HG02678 (cell line): ENCODE data around the gene ERFL.

Source experiments
- ATAC-seq: cut with Tn5 transposase; IDR thresholded peaks from one replicate; pipeline ENCODE4 v1.9.1; 2021; ENCODE audit warnings: mild to moderate bottlenecking, moderate library complexity; ENCODE audit not compliant: unreplicated experiment

The ERFL gene

DNA sequence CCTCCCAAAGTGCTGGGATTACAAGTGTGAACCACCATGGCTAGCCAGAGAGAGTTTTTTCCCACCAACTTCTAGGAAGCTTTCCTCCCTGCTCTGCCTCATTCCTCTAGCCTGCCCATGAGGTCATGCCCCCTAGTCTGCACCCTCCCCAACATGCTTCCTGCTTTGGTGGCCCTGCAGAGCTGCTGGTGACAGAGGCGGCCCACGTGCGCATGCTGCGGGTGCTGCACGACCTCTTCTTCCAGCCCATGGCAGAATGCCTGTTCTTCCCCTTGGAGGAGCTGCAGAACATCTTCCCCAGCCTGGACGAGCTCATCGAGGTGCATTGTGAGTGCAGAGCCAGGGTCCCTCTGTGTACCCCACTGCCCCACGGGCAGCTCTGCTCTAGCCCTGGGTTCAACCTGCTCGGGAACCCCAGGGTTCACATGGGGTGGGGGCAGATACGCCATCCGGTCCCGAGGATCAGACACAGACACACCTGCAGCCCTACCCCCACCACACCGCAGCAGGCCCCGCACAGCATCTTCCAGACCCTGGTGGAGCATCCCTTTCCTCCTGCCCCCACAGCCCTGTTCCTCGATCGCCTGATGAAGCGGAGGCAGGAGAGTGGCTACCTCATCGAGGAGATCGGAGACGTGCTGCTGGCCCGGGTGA is 26.4 kb downstream of the ERFL start:
- ATAC-seq: no peak

DNA sequence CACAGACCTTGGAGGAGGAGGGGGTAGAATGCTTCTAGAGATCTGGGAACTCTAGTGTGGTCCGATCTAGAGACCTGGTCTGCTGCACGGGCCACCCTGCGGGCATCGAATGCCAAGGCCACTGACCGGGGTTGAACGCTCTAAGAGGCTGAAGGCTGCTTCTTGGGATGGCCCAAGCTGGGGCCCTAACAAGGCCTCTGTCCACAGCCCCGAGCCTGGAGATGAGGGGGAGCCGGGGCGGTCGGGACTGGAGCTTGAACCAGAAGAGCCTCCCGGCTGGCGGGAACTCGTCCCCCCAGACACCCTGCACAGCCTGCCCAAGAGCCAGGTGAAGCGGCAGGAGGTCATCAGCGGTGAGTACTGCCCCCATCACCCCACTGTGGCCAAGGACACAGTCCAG is 30.0 kb downstream of the ERFL start:
- no peak for ATAC-seq

DNA sequence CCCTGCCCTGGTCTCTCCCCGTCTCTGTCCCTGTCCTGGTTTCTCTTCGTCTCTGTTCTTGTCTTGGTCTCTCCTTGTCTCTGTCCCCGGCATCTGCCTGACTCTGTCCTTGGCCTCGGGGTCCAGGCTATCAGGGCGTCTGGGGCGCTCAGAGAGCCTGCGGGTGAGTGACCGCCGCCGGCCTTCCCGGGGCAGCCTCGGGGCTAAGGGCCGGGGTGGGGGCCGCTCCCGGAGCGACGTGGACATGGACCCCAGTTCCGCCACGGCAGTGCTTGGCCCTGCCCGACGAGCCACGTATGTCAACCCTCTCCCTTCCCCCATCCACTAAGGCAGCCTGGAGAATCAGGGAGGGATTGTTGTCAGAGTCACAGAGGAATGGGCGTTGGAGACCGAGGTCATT is 30.4 kb downstream of the ERFL start:
- no peak for ATAC-seq

DNA sequence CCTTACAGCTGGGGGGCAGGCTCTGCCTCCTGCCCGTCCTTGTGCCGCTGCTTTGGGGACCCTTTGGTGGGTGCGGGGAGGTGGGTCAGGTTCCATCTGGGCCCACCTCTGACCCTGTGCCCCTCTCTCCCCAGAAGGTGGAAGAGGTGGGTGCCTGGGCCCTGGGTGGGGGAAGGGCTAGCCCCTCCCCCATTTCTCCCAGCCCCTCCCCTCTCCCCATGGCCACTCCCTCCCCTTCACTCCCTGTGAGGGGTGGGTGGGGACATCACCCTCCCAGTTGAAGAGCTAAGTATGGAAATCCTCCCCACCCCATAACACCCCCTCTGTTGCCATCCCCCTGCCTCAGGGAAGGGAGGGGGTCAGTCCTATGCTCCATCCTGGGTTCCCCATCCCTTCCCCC is 31.1 kb downstream of the ERFL start:
- ATAC-seq: no peak

DNA sequence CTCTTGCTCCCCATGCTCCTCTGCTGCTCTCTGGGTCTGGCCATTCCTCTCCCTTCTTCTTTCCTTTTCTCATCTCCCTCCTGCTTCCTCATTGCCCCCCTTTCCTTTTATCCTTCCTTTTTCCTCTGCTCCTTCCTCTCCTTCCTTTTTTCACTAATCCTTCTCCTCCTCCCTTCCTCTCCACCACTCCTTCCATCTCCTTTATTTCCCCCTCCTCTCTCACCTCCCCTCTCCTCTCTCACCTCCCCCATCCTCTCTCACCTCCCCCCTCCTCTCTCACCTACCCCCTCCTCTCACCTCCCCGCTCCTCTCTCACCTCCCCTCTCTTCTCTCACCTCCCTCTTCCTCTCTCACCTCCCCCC is 31.7 kb downstream of the ERFL start:
- no peak for ATAC-seq

DNA sequence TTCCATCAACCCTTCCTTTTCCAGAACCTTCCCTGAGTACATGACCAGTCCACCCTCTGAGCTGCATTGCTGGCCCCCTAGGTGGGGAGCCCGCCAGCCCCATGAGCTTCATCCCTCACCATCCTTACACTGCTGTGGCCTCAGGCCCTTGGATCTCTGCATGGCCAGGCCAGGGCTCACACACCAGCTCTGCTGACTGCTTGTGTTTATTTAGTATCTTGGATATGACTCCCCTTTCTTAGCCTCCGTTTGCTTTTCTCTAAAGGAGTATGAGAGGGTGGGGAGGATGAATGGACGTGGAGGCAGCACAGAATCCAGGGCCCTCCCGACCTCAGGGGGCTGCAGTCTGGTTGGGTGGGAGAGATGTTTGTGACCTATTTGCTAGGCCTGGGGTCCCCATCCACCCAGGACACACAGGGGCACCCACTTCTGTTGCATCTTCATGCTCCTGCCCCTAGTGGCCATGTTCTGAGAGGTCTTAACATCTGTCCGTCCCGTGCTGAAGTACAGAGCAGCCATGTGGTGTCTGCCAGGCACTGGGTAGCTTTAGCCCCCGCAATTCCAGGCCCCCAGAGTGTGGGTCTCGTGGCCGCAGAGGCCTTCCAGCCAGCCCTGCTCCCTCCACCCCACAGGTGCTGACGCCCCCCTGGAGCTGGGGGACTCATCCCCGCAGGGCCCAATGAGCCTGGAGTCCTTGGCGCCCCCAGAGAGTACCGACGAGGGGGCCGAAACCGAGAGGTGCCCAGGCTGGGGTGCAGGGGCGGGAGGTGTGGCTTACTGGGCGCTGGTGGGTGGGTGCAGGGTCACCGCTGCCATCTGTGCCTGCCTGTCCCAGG is 32.3 kb downstream of the ERFL start:
- ATAC-seq: no peak

DNA sequence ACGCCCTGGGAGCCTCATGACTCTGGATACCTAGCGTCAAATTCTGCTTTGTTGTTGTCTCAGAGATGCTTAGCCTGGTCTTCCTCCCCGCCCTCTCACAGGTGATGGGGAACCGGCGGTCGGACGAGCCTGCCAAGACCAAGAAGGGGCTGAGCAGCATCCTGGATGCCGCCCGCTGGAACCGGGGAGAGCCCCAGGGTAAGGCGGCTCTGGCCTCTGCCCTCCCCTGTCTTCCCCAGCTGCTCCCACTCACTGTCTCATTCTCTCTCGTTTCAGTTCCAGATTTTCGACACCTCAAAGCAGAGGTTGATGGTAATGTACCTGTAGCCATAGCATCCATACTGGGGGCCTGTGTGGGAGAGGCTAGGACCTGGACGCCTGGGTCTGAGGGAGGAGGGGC is 33.9 kb downstream of the ERFL start:
- ATAC-seq: no peak

DNA sequence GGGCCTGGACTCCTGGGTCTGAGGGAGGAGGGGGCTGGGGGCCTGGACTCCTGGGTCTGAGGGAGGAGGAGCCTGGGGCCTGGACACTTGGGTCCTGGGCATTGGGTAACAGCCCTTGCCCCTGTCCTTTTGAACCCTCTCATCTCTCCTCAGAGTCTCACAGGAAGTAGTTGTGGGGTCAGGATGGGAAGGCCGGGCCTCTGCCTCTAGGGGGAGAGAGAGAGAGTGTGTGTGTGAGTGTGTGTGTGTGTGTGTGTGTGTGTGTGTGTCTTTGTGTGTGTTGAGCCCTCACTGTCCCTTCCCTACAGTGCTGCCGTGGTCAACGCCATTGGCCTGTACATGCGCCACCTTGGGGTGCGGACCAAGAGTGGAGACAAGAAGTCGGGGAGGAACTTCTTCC is 34.4 kb downstream of the ERFL start:
- no peak for ATAC-seq

DNA sequence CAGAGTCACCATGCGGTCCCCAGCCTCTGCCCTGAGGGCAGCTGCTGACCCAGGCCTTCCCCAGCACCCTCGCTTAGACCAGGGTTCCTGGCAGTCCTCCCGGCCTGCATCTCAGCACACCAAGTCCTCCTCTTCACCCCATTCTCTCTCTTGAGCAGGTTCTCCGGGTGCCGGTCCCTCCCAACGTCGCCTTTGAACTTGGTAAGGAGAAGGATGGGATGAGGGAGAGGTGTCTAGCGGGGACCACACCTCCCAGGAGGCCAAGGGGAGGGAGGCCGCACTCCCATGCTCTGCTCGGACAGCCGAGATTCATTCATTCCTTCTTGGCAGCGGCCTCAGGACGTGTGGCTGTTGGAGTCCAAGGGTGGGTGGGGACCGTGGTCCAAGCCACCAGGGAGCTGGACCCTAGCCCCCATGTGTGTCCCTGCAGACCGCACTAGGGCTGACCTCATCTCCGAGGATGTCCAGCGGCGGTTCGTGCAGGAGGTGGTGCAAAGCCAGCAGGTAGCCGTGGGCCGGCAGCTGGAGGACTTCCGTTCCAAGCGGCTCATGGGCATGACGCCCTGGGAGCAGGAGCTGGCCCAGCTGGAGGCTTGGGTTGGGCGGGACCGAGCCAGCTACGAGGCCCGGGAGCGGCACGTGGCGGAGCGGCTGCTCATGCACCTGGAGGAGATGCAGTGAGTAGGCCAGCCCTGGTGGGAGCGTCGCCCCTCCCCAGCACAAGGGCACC is 35.9 kb downstream of the ERFL start:
- no peak for ATAC-seq

DNA sequence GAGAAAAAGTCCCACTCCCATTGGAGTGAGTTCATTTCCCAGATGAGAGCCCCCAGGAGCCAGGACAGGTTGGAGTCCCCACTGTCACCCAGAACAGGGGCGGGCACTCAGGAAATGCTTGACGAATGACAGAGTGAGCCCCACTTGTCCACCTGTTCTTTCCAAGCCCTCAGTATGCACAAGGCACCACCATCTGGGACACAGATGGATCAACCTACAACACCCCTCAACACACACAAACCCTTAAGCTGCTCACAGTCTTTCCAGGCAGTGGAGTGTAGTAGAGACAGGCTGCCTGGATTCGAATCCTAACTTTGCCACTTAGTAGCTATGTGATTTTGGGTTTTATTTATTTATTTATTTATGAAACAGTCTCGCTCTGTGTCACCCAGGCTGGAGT is 37.3 kb downstream of the ERFL start:
- no peak for ATAC-seq

DNA sequence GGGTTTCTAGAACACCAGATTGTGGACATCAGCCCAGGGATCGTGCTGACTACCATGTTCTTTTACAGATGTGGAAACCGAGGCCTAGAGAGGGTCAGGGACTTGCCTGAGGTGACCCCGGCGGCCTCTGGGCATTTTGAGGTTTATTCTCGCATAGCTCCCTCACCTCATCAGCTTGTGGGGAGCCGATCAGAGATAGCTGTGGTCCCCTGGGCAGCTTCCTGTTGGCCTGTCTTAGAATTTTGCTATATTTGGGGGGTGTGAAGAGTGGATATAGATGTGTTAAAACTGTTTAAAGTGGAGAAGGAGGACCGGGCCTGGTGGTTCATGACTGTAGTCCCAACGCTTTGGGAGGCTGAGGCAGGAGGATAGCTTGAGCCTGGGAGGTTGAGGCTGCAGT is 38.4 kb downstream of the ERFL start:
- no peak for ATAC-seq

DNA sequence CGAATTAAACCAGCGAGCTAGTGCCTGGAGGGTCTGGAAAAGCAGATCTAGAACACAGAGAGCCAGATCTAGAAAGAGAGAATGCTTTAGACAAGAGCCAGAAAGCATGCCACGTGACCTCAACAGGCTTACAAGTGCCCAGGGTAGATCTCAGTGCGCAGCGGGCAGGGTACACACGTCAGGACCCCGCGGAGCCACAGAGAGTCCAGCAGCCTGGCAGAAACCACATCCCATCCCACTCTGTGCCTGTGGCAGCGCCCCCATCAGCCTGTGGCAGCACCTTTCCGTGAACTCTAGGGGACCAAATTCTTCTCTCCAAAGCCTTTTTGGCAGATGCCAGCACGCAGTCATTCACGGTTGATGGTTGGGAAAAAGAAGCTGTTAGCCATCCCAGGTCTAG is 39.3 kb downstream of the ERFL start:
- ATAC-seq: no peak

DNA sequence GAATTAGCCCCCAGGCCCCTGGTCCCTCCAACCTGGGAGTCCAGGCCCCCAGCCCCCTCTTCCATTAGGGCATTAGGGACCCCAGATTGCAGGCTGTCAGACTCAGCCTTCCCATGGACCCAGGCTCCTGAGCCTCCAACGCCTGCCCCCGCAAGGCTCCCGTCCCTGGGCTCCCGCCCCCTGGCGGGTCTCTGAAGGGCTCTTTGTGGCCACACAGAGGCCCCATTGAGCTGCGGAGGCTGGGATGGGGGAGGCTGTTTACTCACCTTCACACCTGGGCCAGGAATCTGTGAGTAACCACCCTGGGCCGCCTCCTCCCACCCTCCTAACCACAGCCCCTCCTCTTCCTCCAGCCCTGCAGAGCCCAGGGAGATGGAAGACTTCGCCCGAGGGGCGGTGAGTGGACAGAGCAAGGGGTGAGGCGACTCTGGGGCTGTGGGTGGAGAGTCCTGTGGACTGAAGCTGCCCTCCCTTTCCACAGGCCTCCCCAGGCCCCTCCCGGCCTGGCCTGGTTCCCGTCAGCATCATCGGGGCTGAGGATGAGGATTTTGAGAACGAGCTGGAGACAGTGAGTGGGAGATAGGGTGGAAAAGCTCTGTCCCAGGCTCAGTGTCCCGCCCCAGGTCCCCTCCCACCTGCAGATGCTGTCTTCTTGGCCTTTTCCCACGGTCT is 40.4 kb downstream of the ERFL start:
- ATAC-seq: no peak

DNA sequence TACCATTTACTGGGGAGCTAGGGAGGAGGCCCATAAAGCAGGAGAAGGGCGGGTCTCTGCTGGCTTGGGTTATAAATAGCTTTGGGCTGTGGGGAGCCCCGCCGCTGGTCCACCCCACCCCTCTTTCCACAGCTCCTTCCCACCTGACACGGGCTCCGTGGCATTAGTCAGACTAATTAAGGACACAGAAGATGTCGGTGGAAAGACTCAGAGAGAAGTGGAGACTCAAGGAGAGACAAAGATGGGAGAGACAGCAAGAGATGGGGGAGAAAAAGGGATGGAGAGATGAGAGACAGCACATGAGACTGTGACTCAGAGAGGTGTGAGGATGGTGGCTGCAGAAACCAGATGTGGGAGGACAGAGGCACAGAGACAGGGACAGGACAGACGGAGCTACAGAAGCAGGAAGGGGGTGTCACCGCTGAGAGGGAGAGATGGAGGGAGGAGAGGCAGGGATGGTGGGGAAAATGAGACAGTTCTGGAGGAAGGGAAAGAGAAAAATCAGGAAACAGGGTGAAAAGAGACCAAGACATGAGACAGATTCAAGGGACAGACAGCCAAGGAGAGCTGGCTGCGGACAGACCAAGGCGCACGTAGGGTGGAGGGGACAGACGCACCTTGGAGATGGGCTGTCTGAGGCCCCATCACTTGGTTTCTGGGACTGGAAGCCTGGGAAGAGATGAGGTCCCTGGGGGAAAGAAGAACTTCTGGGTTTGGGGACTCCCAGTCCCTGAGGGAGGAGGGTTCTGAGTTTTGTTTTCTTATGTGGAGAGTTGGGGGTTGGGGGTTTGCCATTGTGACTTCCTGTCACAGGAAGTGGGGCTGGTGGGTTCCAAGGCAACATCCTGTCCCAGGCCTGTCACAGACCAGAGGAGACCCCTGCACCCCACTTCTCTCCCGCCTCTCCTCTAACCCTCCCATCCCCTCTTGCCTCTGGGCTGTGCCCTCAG is 41.2 kb downstream of the ERFL start:
- ATAC-seq: no peak

DNA sequence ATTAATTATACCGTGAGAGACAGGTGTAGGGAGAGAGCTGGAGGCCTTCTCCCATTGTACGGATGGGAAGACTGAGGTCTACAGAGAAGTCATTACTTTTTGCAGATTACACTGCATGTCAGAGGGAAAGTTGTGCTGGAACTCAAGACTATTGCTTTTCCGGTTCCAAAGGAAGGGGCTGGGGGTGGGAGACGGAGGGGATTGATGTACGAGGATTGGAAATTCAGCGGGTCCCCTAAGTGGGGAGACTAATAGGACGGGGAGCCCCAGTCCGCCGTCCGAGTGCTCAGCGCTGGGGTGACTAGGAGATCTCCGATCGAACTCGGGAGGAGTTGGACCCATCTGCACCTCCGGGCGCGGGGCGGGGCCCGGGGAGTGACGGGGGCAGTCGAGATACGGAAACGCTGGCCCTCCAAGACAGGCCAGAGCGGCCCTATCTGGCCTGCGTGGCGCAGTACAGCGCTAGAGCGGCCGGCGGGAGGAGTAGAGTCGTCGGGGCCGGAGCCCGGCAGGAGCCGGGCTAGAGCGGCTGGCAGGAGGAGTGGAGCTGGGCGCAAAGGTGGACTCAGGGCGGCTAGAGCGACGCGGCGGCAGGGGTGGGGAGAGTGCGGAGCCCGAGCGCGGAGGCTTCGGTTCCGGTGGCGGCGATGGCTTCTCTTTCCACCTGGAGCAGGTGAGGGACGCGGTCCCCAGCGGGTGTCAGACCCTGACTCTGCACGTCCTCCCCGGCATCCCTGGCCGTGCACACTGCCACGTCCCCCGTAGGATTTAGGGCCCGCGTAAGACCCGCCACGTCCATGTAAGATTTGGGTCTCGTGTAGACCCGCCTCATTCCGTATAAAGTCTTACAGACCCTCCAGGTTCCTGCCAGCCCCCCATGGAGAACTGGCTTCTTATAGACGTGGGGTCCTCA is 44.2 kb downstream of the ERFL start:
- peak; percentile 75 for ATAC-seq

DNA sequence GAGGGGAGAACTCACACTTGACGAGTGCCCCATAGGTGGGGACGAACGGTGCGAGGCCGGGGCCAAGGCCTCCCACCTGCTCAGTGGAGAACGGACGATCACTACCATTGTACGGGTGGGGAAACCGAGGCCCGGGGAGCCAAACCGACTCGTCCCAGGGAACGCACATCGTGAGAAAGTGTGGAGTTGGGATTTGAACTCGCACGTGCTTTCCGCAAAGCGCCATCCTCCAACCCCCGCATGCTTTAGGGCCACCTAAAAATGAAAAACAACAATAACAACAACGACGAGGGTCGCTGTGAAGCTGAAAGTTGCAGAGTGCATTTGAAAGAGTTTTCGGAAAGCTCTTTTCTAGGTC is 44.8 kb downstream of the ERFL start:
- no peak for ATAC-seq

DNA sequence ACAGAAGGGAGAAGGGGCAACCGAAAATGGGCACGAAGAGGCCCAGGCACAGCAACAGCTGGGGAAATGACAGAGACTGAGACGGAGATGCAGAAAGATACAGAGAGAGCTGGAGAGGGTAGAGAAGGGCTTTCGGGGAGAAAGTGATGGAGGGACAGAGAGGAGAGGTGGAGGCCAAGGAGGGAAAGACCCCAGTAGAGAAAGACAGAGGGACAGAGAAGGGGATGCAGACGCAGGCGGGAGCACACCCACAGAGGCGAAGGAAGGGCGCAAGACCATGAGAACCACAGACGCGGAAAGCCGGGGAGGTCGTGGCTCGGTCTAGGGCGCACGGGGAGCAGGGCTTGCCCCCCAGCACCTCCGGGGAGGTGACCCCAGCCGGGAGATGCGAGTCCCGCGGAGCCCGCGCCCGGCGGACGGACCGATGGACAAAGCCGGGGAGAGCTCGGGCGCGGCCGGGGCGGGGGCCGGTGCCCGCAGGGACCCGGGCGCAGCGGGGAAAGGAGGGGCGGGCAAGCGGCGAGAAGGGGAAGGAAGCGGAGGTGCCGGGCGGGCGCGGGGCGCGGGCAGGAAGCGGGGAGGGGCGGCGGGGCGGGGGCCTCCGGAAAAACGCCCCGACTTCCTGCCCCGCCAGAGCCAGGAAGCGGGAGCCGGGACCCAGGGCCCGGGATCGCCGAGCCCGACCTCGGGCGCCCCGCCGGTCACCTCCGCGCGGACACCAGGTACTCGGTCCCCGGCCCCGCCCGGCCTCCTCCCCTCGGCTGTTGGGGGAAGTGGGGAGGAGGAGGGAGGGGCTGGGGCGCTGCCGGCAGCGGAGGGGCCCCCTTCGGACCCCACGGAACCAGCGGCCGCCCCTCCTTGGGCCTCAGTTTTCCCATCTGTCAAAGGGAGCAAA is 45.4 kb downstream of the ERFL start, which contains the start of gene ARHGEF1:
Gene ARHGEF1 (plus strand): TSS at position 617 of the 895 bp plus-strand sequence. CDS start 4,899 bp downstream, outside the sequence.
- no peak for ATAC-seq

DNA sequence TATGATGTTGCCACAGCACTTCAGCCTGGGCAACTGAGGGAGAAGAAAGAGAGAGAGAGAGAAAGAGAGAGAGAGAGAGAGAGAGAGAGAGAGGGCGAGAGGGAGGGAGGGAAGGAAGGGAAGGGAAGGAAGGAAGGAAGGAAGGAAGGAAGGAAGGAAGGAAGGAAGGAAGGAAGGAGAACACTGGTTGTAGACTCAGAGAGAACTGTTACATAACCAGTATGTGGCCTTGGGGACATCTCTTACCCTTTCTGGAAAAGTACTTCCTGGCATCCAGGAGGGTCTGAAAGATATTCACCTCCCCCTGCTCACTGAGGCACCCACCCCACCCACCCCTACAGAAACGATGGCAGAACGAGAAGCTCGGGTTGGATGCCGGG is 47.9 kb downstream of the ERFL start:
- ATAC-seq: no peak
